Gastroesophageal sphincter (tissue), 4 donors: Measurements from ENCODE around the gene BCL2A1. TPM values are rescaled to one million over a fixed set of nuclear protein-coding genes. Genes with fewer than 3 reads are reported as not detected.
"Not testable (repeated sequence)": the region's sequence is repeated elsewhere in the genome, so short reads cannot be mapped to it uniquely, and the experiment has no call there.

Experiments
- ATAC-seq: fragments of 150-250 bp; one replicate; pipeline ENCODE4 v1.9.1; 2016; ENCODE audit warnings: mild to moderate bottlenecking, moderate library complexity
- H3K27ac ChIP-seq, 4 donors: fragments of 200-600 bp; sonication (generic) in 3 of 4; 1 replicate in 3 of 4; 2 replicates in 1 of 4; pipeline ENCODE4 v1.5.1; 2016 to 2019
- H3K27me3 ChIP-seq: fragments of 200-600 bp; sonication (generic); one replicate; pipeline ENCODE4 v1.5.1; 2019
- H3K36me3 ChIP-seq, 2 donors: fragments of 200-600 bp; sonication (generic); one replicate each; pipeline ENCODE4 v1.5.1; 2019; ENCODE audit warnings: control low read depth in 1 of 2
- H3K4me1 ChIP-seq, 3 donors: fragments of 200-600 bp; sonication (generic); 1 replicate in 2 of 3; 2 replicates in 1 of 3; pipeline ENCODE4 v1.5.1; 2016 to 2019; ENCODE audit warnings: control low read depth in 2 of 3
- H3K4me3 ChIP-seq, 2 donors: fragments of 200-600 bp; sonication (generic); one replicate each; pipeline ENCODE4 v1.5.1; 2019; ENCODE audit warnings: mild to moderate bottlenecking in 1 of 2, moderate library complexity in 1 of 2
- H3K9me3 ChIP-seq, 3 donors: fragments of 200-600 bp; sonication (generic); one replicate each; pipeline ENCODE4 v1.5.1; 2017 to 2019; ENCODE audit warnings: control low read depth in 2 of 3
- CTCF ChIP-seq, 4 experiments: fragments of 200-600 bp in 2 of 4; fragments of 450-650 bp in 2 of 4; sonication (generic) in 1 of 4; IDR thresholded peaks; one replicate each; pipeline ENCODE4 v1.5.1; 2017 to 2019; ENCODE audit warnings: antibody characterized with exemption in 4 of 4, mild to moderate bottlenecking in 2 of 4, moderate library complexity in 2 of 4
- EP300 ChIP-seq: sonication (generic); formaldehyde crosslinking; IDR thresholded peaks from one replicate; pipeline ENCODE4 v1.6.1; 2017; ENCODE audit warnings: antibody characterized with exemption, mild to moderate bottlenecking
- POLR2A ChIP-seq, 2 donors: fragments of 450-650 bp; IDR thresholded peaks; one replicate each; pipeline ENCODE4 v1.6.1; 2017; ENCODE audit warnings: antibody characterized with exemption in 2 of 2, mild to moderate bottlenecking in 2 of 2, moderate library complexity in 1 of 2
- POLR2AphosphoS5 ChIP-seq: sonication (generic); formaldehyde crosslinking; IDR thresholded peaks from one replicate; pipeline ENCODE4 v1.6.1; 2017; ENCODE audit warnings: antibody characterized with exemption
- WGBS, 2 donors: methylation state at CpG; one replicate each; pipeline ENCODE4 v1.1.5; 2018; ENCODE audit warnings: low coverage in 1 of 2; 5-methylcytosine and 5-hydroxymethylcytosine counted together
- total RNA-seq, 4 donors: library from RNA; depleted of rRNA; stranded (reverse); fragments of >200 nt; gene quantifications; one replicate each; pipeline ENCODE4 v1.1.0, GENCODE V29; 2016

The BCL2A1 gene
- total RNA-seq, 4 donors from 2014 or later, result 0.62 to 13.3 TPM; not detected in 2

DNA sequence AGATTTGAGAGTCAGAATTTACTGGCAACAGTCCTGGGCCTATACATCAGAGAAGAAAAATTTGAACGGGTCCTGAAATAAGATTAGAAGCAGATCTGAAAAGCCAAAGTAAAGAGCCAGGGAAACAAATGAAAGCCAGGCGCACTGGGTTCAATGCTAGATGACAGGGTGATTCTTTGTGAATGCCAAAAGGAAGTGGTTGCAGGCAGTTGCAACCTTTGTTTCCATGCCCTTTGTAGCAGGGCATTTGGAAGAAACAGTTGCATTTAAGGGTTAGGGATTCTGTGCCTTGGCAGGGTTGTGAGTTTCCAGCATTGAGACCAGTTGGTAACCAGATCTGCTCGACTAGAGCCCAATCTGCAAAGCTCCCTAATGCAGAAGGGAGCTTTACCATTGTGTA is 37.8 kb downstream of the BCL2A1 start:
- WGBS, 2 donors, result 62% methylated on average over 3 of the region's 3 CpGs

DNA sequence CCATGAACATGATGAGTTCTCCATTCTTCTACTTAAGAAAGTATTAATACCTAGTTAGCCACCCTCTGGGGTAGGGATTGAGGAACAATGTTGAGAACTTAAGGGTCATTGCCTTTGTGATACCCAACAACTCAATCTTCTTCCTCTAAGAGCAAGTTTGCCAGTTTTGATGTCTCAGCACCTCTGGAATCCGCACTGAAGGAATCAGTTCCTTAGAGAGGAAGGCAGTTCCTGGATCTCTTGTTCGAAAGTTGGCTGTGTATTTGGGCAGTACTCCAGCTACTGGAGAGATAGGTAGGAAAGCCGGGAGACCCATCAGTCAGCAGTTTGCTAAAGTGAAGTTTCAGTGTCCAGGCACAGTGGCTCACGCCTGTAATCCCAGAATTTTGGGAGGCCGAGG is 38.5 kb downstream of the BCL2A1 start:
- 40 to 57% methylated on average over 2 to 5 of the region's 5 CpGs for WGBS, 2 donors
- TF ChIP-seq CTCF (IDR thresholded peaks at IDR 0.05) (no peak), POLR2AphosphoS5 (no peak), POLR2A (IDR thresholded peaks at IDR 0.05) (no peak), EP300 (no peak)
- Histone ChIP-seq H3K36me3 (no peaks in the 10 kb centered on the region), H3K9me3 (no peaks in the 10 kb centered on the region), H3K27me3 (peaks cover 41% of the 10 kb centered on the region), H3K27ac (no peak overlapping the region), H3K4me1 (no peaks in the 10 kb centered on the region), H3K4me3 (no peak overlapping the region)
- ATAC-seq, result no peak

More for the DNA sequence above, 37.8 kb downstream of the BCL2A1 start:
- TF ChIP-seq POLR2A (IDR thresholded peaks at IDR 0.05) (no peak), CTCF (IDR thresholded peaks at IDR 0.05) (no peak), EP300 (no peak), POLR2AphosphoS5 (no peak)
- H3K4me1 ChIP-seq, result no peaks in the 10 kb centered on the region
- no peak for ATAC-seq
- no peak overlapping the region for H3K27ac ChIP-seq
- H3K27me3 ChIP-seq, result peaks cover 41% of the 10 kb centered on the region
- no peak overlapping the region for H3K4me3 ChIP-seq
- no peaks in the 10 kb centered on the region for H3K36me3 ChIP-seq
- H3K9me3 ChIP-seq, result no peaks in the 10 kb centered on the region

DNA sequence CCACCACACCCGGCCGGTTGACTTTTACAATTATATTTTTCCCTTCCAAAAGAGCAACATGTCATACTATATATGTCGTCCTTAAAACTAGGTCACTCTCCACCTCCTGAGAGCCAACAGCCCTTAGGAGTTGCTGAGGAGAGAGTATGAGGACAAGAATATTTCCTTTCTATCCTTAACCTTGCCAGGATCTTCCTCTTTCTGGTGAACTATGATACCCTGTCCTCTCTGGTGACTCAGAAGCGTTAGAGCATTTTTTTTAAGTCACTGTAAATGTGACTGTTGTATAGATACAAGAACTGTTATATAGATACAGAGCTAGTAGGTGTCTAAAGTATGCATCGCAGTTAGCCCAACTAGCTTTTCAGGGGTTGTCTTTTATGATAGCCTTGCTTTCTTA is 40.5 kb downstream of the BCL2A1 start:
- ATAC-seq, result no peak
- no peak overlapping the region for H3K27ac ChIP-seq
- H3K27me3 ChIP-seq, result peaks cover 24% of the 10 kb centered on the region
- no peaks in the 10 kb centered on the region for H3K36me3 ChIP-seq
- no peak for TF ChIP-seq CTCF (IDR thresholded peaks at IDR 0.05)
- no peak for TF ChIP-seq POLR2AphosphoS5
- TF ChIP-seq POLR2A (IDR thresholded peaks at IDR 0.05), result no peak
- TF ChIP-seq EP300, result no peak
- no peaks in the 10 kb centered on the region for H3K9me3 ChIP-seq
- H3K4me3 ChIP-seq, result no peak overlapping the region
- WGBS, 2 donors, result 77 to 86% methylated on average over 4 to 5 of the region's 5 CpGs
- H3K4me1 ChIP-seq, result no peaks in the 10 kb centered on the region

DNA sequence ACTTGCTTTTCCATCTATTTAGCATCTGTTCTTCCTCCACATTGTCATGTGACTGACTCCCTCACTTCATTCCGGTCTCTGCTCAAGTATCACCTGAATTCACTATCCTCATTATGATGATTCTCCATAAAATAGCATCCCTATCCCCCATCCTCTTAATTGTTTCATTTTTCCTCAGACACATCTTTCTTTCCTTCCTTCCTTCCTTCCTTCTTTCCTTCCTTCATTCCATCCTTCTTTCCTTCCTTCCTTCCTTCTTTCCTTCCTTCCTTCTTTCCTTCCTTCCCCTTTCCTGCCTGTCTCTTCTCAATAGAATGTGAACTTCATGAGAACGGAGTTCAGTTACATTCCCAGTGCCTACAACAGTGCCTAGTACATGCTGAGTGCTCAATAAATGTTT is 41.6 kb downstream of the BCL2A1 start:
- no peak for ATAC-seq
- Histone ChIP-seq H3K36me3 (no peaks in the 10 kb centered on the region), H3K27ac (no peak overlapping the region), H3K4me1 (peaks cover 0 to 3% (median 0%) of the 10 kb centered on the region in 3 donors), H3K9me3 (no peaks in the 10 kb centered on the region), H3K4me3 (no peak overlapping the region), H3K27me3 (peaks cover 13% of the 10 kb centered on the region)
- WGBS, 2 donors, result 88% methylated on average over 2 of the region's 2 CpGs
- no peak for TF ChIP-seq POLR2AphosphoS5
- TF ChIP-seq CTCF (IDR thresholded peaks at IDR 0.05), result no peak
- TF ChIP-seq EP300, result no peak
- TF ChIP-seq POLR2A (IDR thresholded peaks at IDR 0.05), result no peak

DNA sequence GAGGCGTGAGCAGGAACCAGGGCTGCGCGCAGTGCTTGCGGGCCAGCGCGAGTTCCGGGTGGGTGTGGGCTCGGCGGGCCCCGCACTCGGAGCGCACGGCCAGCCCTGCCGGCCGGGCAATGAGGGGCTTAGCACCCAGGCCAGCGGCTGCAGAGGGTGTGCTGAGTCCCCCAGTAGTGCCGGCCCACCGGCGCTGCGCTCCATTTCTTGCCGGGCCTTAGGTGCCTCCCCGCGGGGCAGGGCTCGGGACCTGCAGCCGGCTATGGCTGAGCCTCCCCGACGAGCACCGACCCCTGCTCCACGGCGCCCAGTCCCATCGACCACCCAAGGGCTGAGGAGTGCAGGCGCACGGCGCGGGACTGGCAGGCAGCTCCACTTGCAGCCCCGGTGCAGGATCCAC is 44.9 kb downstream of the BCL2A1 start:
- peaks cover 0 to 20% (median 0%) of the 10 kb centered on the region in 3 donors for H3K4me1 ChIP-seq
- ATAC-seq, H3K9me3 ChIP-seq, H3K27ac ChIP-seq, H3K36me3 ChIP-seq, H3K4me3 ChIP-seq, H3K27me3 ChIP-seq: not testable (repeated sequence)
- 100% methylated on average over 1 of the region's 36 CpGs; no CpG with 5 or more reads in 1 of the 2 donors for WGBS, 2 donors
